Astrocyte of the hippocampus (primary cell): ENCODE measurements around the gene GOLT1A.

ENCODE experiments used
- DNase-seq: peaks from one replicate; pipeline ENCODE4 v3.0.0; 2011; ENCODE audit warnings: low read depth, low spot score

Gene GOLT1A

GRCh38 chr1:204219971-204220616, 6.3 kb upstream of the GOLT1A start:
- no peak for DNase-seq

GRCh38 chr1:204218552-204218951, 4.8 kb upstream of the GOLT1A start:
- DNase-seq: no peak

GRCh38 chr1:204217648-204218000, 3.8 kb upstream of the GOLT1A start:
- no peak for DNase-seq

GRCh38 chr1:204216880-204217647, 3.3 kb upstream of the GOLT1A start:
- no peak for DNase-seq

- no peak for DNase-seq
Measured at GRCh38 chr1:204216236-204216635, 2.4 kb upstream of the GOLT1A start.

- no peak for DNase-seq
Measured at GRCh38 chr1:204212715-204213114, 1.1 kb downstream of the GOLT1A start.

GRCh38 chr1:204211046-204211445, 2.7 kb downstream of the GOLT1A start:
- no peak for DNase-seq

GRCh38 chr1:204207136-204207616, 6.6 kb downstream of the GOLT1A start:
- peak; percentile 70 for DNase-seq

GRCh38 chr1:204206121-204206520, 7.7 kb downstream of the GOLT1A start:
- no peak for DNase-seq

- DNase-seq: no peak
Measured at GRCh38 chr1:204205486-204205885, 8.3 kb downstream of the GOLT1A start.

GRCh38 chr1:204204944-204205343, 8.8 kb downstream of the GOLT1A start:
- DNase-seq: no peak

- no peak for DNase-seq
Measured at GRCh38 chr1:204203206-204203767, 10.5 kb downstream of the GOLT1A start.

GRCh38 chr1:204202481-204202880, 11.3 kb downstream of the GOLT1A start:
- DNase-seq: no peak

- DNase-seq: no peak
Measured at GRCh38 chr1:204201348-204202040, 12.3 kb downstream of the GOLT1A start.

- DNase-seq: no peak
Measured at GRCh38 chr1:204199579-204199978, 14.2 kb downstream of the GOLT1A start.

- peak; percentile 86 for DNase-seq
Measured at GRCh38 chr1:204198348-204199340, 15.1 kb downstream of the GOLT1A start.

GRCh38 chr1:204197068-204197467, 16.7 kb downstream of the GOLT1A start:
- no peak for DNase-seq

GRCh38 chr1:204196068-204196795, 17.6 kb downstream of the GOLT1A start, which contains the start of gene KISS1:
TSS of gene KISS1 (minus strand) at chr1:204196491. CDS start at chr1:204192876, 3,615 bp downstream.
- DNase-seq: no peak

- DNase-seq: no peak
Measured at GRCh38 chr1:204194771-204195170, 19.0 kb downstream of the GOLT1A start.

GRCh38 chr1:204194080-204194479, 19.7 kb downstream of the GOLT1A start:
- no peak for DNase-seq
